GM18868 (cell line): ENCODE data around the gene CFAP107.
"Not testable (repeated sequence)": the region's sequence is repeated elsewhere in the genome, so short reads cannot be mapped to it uniquely, and the experiment has no call there.

Experiments
- ATAC-seq: cut with Tn5 transposase; IDR thresholded peaks from one replicate; pipeline ENCODE4 v1.9.1; 2021; ENCODE audit warnings: mild to moderate bottlenecking, moderate library complexity; ENCODE audit not compliant: unreplicated experiment

The CFAP107 gene

GRCh38 chr1:12745992-12746323, at the start of gene CFAP107:
CFAP107 (plus strand) TSS chr1:12746200; CDS start chr1:12746431, 231 bp downstream.
- ATAC-seq = no peak

- no peak for ATAC-seq
These were observed 49.3 kb upstream of the CFAP107 start for GRCh38 chr1:12696658-12697057.

- no peak for ATAC-seq
These were observed 48.6 kb upstream of the CFAP107 start for GRCh38 chr1:12697397-12697796.

GRCh38 chr1:12703821-12704451, 42.1 kb upstream of the CFAP107 start:
- no peak for ATAC-seq

GRCh38 chr1:12706061-12706460, 39.9 kb upstream of the CFAP107 start:
- no peak for ATAC-seq

GRCh38 chr1:12708396-12709090, 37.5 kb upstream of the CFAP107 start:
- ATAC-seq = no peak

GRCh38 chr1:12709091-12709491, 36.9 kb upstream of the CFAP107 start:
- no peak for ATAC-seq

GRCh38 chr1:12709696-12710095, 36.3 kb upstream of the CFAP107 start:
- no peak for ATAC-seq

- ATAC-seq = no peak
These were observed 34.5 kb upstream of the CFAP107 start for GRCh38 chr1:12711536-12711935.

GRCh38 chr1:12712076-12712475, 33.9 kb upstream of the CFAP107 start:
- ATAC-seq = no peak

- no peak for ATAC-seq
These were observed 33.1 kb upstream of the CFAP107 start for GRCh38 chr1:12712929-12713328.

- ATAC-seq = not testable (repeated sequence)
These were observed 32.3 kb upstream of the CFAP107 start for GRCh38 chr1:12713651-12714050.

- no peak for ATAC-seq
These were observed 31.1 kb upstream of the CFAP107 start for GRCh38 chr1:12714710-12715475.

GRCh38 chr1:12715896-12716437, 30.0 kb upstream of the CFAP107 start, which contains the start of gene AADACL3:
AADACL3 (plus strand) TSS chr1:12716110; CDS start chr1:12716177, 67 bp downstream.
- no peak for ATAC-seq

GRCh38 chr1:12717301-12717838, 28.6 kb upstream of the CFAP107 start:
- ATAC-seq = no peak

- ATAC-seq = no peak
These were observed 23.4 kb upstream of the CFAP107 start for GRCh38 chr1:12722626-12723025.

- no peak for ATAC-seq
These were observed 17.6 kb upstream of the CFAP107 start for GRCh38 chr1:12728391-12728790.

- ATAC-seq = no peak
These were observed 15.8 kb upstream of the CFAP107 start for GRCh38 chr1:12730156-12730555.

GRCh38 chr1:12731084-12731483, 14.9 kb upstream of the CFAP107 start:
- not testable (repeated sequence) for ATAC-seq

GRCh38 chr1:12734651-12735050, 11.3 kb upstream of the CFAP107 start:
- ATAC-seq = no peak

- no peak for ATAC-seq
These were observed 7.1 kb upstream of the CFAP107 start for GRCh38 chr1:12738934-12739333.
